GM12874 (cell line): ENCODE data around the gene PMCH.

Experiments
- CTCF ChIP-seq: IDR thresholded peaks from 2 replicates; pipeline ENCODE4 v1.5.1; 2011; ENCODE audit warnings: low read depth, mild to moderate bottlenecking, control low read depth, low read length, moderate library complexity; ENCODE audit not compliant: insufficient read depth

Gene PMCH, protein sequence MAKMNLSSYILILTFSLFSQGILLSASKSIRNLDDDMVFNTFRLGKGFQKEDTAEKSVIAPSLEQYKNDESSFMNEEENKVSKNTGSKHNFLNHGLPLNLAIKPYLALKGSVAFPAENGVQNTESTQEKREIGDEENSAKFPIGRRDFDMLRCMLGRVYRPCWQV

GRCh38 chr12:102197789-102198188, at the start of gene PMCH:
PMCH (minus strand) TSS chr12:102197833; CDS start chr12:102197770, 63 bp downstream.
- TF ChIP-seq CTCF = no peak

DNA sequence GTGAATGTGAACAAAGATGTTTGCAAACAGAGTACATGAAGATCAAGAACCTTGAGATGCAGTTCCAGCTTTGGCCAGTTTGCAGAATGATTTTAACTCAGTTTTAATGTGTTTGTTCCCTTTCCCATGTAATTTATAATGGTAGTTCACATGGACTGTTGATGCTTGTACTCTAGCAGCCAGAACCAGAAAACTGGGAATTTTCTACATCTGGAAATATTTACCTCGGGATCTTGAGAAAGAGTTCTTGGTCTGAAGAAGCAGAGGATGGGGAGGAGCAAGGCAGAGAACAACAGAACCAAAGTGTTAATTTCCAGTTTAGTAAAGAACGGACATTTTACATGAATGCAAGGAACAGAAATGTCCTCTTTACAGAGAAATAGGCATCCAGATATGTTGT, 37.0 kb upstream of the PMCH start:
- TF ChIP-seq CTCF = no peak

GRCh38 chr12:102232446-102232845, 34.8 kb upstream of the PMCH start:
- TF ChIP-seq CTCF = no peak

GRCh38 chr12:102232036-102232435, 34.4 kb upstream of the PMCH start:
- no peak for TF ChIP-seq CTCF

GRCh38 chr12:102227954-102228353, 30.3 kb upstream of the PMCH start:
- no peak for TF ChIP-seq CTCF

- no peak for TF ChIP-seq CTCF
Observed at GRCh38 chr12:102220736-102221135, 23.1 kb upstream of the PMCH start.

DNA sequence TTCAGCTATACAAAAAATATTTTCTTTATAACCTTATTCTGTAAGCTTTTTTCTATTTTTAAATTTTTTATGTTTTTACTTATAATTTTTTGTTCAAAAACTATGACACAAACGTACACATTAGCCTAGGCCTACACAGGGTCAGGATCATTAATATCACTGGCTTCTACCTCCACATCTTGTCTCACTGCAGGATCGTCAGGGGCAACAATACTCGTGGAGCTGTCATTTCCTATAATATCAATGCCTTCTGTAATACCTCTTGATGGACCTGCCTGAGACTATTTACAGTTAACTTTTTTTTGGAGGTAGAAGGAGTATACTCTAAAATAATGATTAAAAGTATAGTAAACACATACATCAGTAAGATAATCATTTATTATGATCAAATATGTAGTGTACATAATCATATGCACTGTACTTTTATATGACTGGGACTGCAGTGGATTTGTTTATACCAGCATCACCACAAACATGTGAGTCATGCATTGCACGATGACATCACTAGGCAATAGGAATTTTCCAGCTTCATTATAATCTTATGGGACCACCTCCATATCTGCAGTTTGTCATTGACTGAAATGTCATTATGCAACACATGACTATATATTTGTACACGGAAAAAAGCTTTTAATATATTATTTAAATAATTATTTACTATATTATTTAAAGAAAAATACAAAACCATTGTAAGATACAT, 18.5 kb upstream of the PMCH start:
- no peak for TF ChIP-seq CTCF
